ENCODE measurements around the gene DENND6A. TPM values are rescaled to one million over a fixed set of nuclear protein-coding genes. Genes with fewer than 3 reads are reported as not detected.

DENND6A gene
- total and polyA plus RNA-seq, 2 of the 8 experiments (the other 6 are each of a cell fraction or from before 2014, with no cell fraction given): 7.8 to 14.8 TPM

GRCh38 chr3:57718118-57718517 is 25.2 kb upstream of the DENND6A start:
- no peak for FAIRE-seq
- WGBS, 2 experiments (ENCODE audit: extremely low coverage in 1 of 2, insufficient coverage in 1 of 2, insufficient read length in 1 of 2, insufficient replicate concordance in 2 of 2, low coverage in 1 of 2, low lambda C conversion rate in 2 of 2, missing lambda C conversion rate in 1 of 2): 90% methylated on average over 1 of the region's 1 CpG; no CpG with 5 or more reads in 1 of the 2 experiments
- TF ChIP-seq, protein P1, sequence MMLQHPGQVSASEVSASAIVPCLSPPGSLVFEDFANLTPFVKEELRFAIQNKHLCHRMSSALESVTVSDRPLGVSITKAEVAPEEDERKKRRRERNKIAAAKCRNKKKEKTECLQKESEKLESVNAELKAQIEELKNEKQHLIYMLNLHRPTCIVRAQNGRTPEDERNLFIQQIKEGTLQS (IDR thresholded peaks at IDR 0.05; ENCODE audit: insufficient read depth, low read depth, low read length): no peak
- TF ChIP-seq BRCA1 (IDR thresholded peaks at IDR 0.05; ENCODE audit: low read depth, low read length) (no peak), SIN3A (conservative IDR thresholded peaks at IDR 0.05 in 1 of 2, IDR thresholded peaks at IDR 0.05 in 1 of 2; ENCODE audit: low read depth in 1 of 2, low read length in 2 of 2) (no peak), E2F6 (IDR thresholded peaks at IDR 0.05) (no peak), NRF1 (IDR thresholded peaks at IDR 0.05; ENCODE audit: low read depth, low read length) (no peak), EZH2 (IDR thresholded peaks at IDR 0.05; ENCODE audit: low read depth, low read length, severe bottlenecking) (no peak), POLR2A (IDR thresholded peaks at IDR 0.05; ENCODE audit: control extremely low read depth in 1 of 2, low read depth in 2 of 2, low read length in 2 of 2) (no peak)
- TF ChIP-seq, protein P2, sequence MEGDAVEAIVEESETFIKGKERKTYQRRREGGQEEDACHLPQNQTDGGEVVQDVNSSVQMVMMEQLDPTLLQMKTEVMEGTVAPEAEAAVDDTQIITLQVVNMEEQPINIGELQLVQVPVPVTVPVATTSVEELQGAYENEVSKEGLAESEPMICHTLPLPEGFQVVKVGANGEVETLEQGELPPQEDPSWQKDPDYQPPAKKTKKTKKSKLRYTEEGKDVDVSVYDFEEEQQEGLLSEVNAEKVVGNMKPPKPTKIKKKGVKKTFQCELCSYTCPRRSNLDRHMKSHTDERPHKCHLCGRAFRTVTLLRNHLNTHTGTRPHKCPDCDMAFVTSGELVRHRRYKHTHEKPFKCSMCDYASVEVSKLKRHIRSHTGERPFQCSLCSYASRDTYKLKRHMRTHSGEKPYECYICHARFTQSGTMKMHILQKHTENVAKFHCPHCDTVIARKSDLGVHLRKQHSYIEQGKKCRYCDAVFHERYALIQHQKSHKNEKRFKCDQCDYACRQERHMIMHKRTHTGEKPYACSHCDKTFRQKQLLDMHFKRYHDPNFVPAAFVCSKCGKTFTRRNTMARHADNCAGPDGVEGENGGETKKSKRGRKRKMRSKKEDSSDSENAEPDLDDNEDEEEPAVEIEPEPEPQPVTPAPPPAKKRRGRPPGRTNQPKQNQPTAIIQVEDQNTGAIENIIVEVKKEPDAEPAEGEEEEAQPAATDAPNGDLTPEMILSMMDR (IDR thresholded peaks at IDR 0.05; ENCODE audit: control extremely low read depth in 1 of 3, insufficient read depth in 1 of 3, low read depth in 1 of 3, low read length in 3 of 3): no peak

More at GRCh38 chr3:57718118-57718517, 25.2 kb upstream of the DENND6A start:
- no peak overlapping the region for H2AFZ ChIP-seq (ENCODE audit: low read length)
- no peaks in the 10 kb centered on the region for H4K20me1 ChIP-seq (replicated peaks in 1 of 2; ENCODE audit: control insufficient read depth in 1 of 2, insufficient read depth in 2 of 2, low read length in 2 of 2)
- DNase-seq (ENCODE audit: low read depth in 1 of 2, low spot score in 2 of 2): no peak
- CTCF ChIA-PET (ENCODE audit: partially characterized antibody): no interaction called here
- H3K27ac ChIP-seq (ENCODE audit: low read depth, low read length): no peak overlapping the region
- H2BK15ac ChIP-seq (ENCODE audit: low read length): no peak overlapping the region
- no peak overlapping the region for H4K8ac ChIP-seq (ENCODE audit: extremely low read depth, insufficient read depth, low read length)
- H2BK5ac ChIP-seq (ENCODE audit: low read depth, low read length): no peak overlapping the region
- H3K79me1 ChIP-seq (ENCODE audit: low read depth, low read length): no peaks in the 10 kb centered on the region
- H3K4me2 ChIP-seq (ENCODE audit: insufficient read depth in 1 of 2, low read depth in 2 of 2, low read length in 2 of 2): no peak overlapping the region
- no peaks in the 10 kb centered on the region for H3K79me2 ChIP-seq (ENCODE audit: control insufficient read depth in 1 of 2, insufficient read depth in 2 of 2, low read length in 2 of 2)
- POLR2A ChIA-PET (ENCODE audit: partially characterized antibody): no interaction called here
- no peaks in the 10 kb centered on the region for H3K27me3 ChIP-seq (replicated peaks in 1 of 4; ENCODE audit: control insufficient read depth in 3 of 4, extremely low read depth in 1 of 4, insufficient read depth in 3 of 4, low read length in 3 of 4)
- H3K23ac ChIP-seq (ENCODE audit: insufficient read length): no peak overlapping the region
- no peak overlapping the region for H3K4me3 ChIP-seq (ENCODE audit: extremely low read depth in 1 of 4, insufficient read depth in 2 of 4, low read depth in 3 of 4, low read length in 4 of 4)
- H3K9ac ChIP-seq (replicated peaks in 1 of 4; ENCODE audit: extremely low read depth in 1 of 4, low read depth in 3 of 4, low read length in 3 of 4): no peak overlapping the region
- no peak overlapping the region for H2BK12ac ChIP-seq (ENCODE audit: low read depth, low read length)
- H3K4ac ChIP-seq (replicated peaks; ENCODE audit: insufficient read length, low read depth, low read length): no peak overlapping the region
- H3K4me1 ChIP-seq (replicated peaks in 1 of 4; ENCODE audit: control insufficient read depth in 3 of 4, insufficient read depth in 4 of 4, low read length in 3 of 4): no peaks in the 10 kb centered on the region
- no peak overlapping the region for H3K14ac ChIP-seq (ENCODE audit: insufficient read length)
- no peak overlapping the region for H3K18ac ChIP-seq (ENCODE audit: extremely low read depth, low read length)
- H3K9me3 ChIP-seq (ENCODE audit: insufficient read depth in 2 of 2, low read depth in 1 of 2, low read length in 1 of 2): no peaks in the 10 kb centered on the region
- no peak overlapping the region for H4K5ac ChIP-seq (ENCODE audit: insufficient read length, low read depth, low read length)
- H2BK20ac ChIP-seq (ENCODE audit: low read length): no peak overlapping the region
- no peak overlapping the region for H3K56ac ChIP-seq (replicated peaks; ENCODE audit: insufficient read length, low read depth, low read length)
- no peak overlapping the region for H2AK5ac ChIP-seq (ENCODE audit: low read depth, low read length)
- no peak overlapping the region for H4K91ac ChIP-seq (replicated peaks; ENCODE audit: insufficient read length, low read length)
- no peaks in the 10 kb centered on the region for H3K36me3 ChIP-seq (ENCODE audit: control insufficient read depth in 2 of 4, insufficient read depth in 4 of 4, low read length in 3 of 4)
- peaks cover 3% of the 10 kb centered on the region; the same call in 1 of the 2 replicates for H3K23me2 ChIP-seq (ENCODE audit: low read depth, low read length)
- no peak overlapping the region for H2BK120ac ChIP-seq (replicated peaks; ENCODE audit: low read depth, low read length)
